Activated CD4-positive, alpha-beta T cell treated with anti-CD3 and anti-CD28 coated beads, Interleukin-2, amount 50 U/mL, for 4 hours (primary cell): ENCODE data around the gene ZKSCAN8.
A peak's percentile ranks its signal among the peaks of the same experiment; 100 is the strongest.
"Not testable (repeated sequence)": the region's sequence is repeated elsewhere in the genome, so short reads cannot be mapped to it uniquely, and the experiment has no call there.

Experiments used
- DNase-seq, 2 experiments: peaks; one replicate each; pipeline ENCODE4 v3.0.0-alpha.2; 2020

The ZKSCAN8 gene

GRCh38 chr6:28141500-28142329 is at the start of gene ZKSCAN8:
Gene ZKSCAN8, plus strand, starts transcription at chr6:28141883. Its CDS starts 6,525 bp downstream, at chr6:28148408.
- peak; percentile 61 to 68 for DNase-seq

GRCh38 chr6:28102222-28102621 is 39.5 kb upstream of the ZKSCAN8 start:
- not testable (repeated sequence) for DNase-seq

GRCh38 chr6:28102699-28103098 is 39.0 kb upstream of the ZKSCAN8 start:
- DNase-seq, result not testable (repeated sequence)

- DNase-seq, result peak; percentile 73 to 78
These were observed 37.1 kb upstream of the ZKSCAN8 start for GRCh38 chr6:28104392-28105244.

GRCh38 chr6:28105245-28105639 is 36.4 kb upstream of the ZKSCAN8 start:
- DNase-seq, result no peak

- no peak for DNase-seq
These were observed 34.2 kb upstream of the ZKSCAN8 start for GRCh38 chr6:28107506-28107905.

- no peak for DNase-seq
These were observed 29.7 kb upstream of the ZKSCAN8 start for GRCh38 chr6:28111964-28112363.

- DNase-seq, result no peak
These were observed 25.9 kb upstream of the ZKSCAN8 start for GRCh38 chr6:28115799-28116198.

- no peak for DNase-seq
These were observed 24.2 kb upstream of the ZKSCAN8 start for GRCh38 chr6:28117386-28118050.

- no peak for DNase-seq
These were observed 23.5 kb upstream of the ZKSCAN8 start for GRCh38 chr6:28118217-28118616.

GRCh38 chr6:28121876-28122275 is 19.8 kb upstream of the ZKSCAN8 start:
- no peak for DNase-seq

GRCh38 chr6:28122283-28122682 is 19.4 kb upstream of the ZKSCAN8 start:
- not testable (repeated sequence) for DNase-seq

- peak; percentile 53 to 56 for DNase-seq
These were observed 17.2 kb upstream of the ZKSCAN8 start, which contains the start of gene ZSCAN16 for GRCh38 chr6:28124350-28124970. Gene ZSCAN16, plus strand, starts transcription at chr6:28124609. Its CDS starts 835 bp downstream, at chr6:28125444.

GRCh38 chr6:28124971-28125353 is 16.7 kb upstream of the ZKSCAN8 start:
- DNase-seq, result no peak

GRCh38 chr6:28125401-28125800 is 16.3 kb upstream of the ZKSCAN8 start:
- DNase-seq, result no peak

- no peak for DNase-seq
These were observed 7.7 kb upstream of the ZKSCAN8 start for GRCh38 chr6:28134015-28134414.

- no peak for DNase-seq
These were observed 7.0 kb upstream of the ZKSCAN8 start for GRCh38 chr6:28134716-28135115.

- no peak for DNase-seq
These were observed 6.3 kb upstream of the ZKSCAN8 start for GRCh38 chr6:28135393-28135792.

GRCh38 chr6:28136585-28137504 is 4.8 kb upstream of the ZKSCAN8 start:
- DNase-seq, result peak; percentile 64 to 66

- peak in 1 of 2 experiments; percentile 22 for DNase-seq
These were observed 4.1 kb upstream of the ZKSCAN8 start for GRCh38 chr6:28137505-28137981.

GRCh38 chr6:28139860-28140543 is 1.7 kb upstream of the ZKSCAN8 start:
- no peak for DNase-seq
